GM15510 (cell line): ENCODE measurements around the gene LYSMD2.

Experiments
- POLR2A ChIP-seq: IDR thresholded peaks from 3 replicates; pipeline ENCODE4 v1.6.1; 2011; ENCODE audit warnings: borderline replicate concordance; ENCODE audit not compliant: insufficient read length; ENCODE audit errors: extremely low read depth

The LYSMD2 gene

DNA sequence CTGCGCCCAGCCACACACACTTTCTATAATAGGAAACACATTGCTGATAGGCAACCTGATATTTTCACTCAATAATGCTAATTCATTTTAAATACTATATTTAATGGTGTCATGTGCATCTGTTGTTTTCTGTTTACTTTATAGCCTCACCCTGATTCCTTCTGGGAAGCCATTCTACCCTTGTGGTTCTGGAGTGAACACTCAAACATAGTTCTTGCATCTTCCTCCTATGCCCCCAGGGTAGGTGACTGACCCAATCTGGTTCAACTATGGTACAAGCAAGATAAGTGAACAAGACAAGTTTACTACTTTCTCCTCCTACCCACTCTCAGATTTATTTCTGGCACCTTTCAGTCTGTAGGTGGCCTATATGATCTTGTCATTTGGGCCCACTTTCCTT, 60.4 kb downstream of the LYSMD2 start:
- no peak for TF ChIP-seq POLR2A

DNA sequence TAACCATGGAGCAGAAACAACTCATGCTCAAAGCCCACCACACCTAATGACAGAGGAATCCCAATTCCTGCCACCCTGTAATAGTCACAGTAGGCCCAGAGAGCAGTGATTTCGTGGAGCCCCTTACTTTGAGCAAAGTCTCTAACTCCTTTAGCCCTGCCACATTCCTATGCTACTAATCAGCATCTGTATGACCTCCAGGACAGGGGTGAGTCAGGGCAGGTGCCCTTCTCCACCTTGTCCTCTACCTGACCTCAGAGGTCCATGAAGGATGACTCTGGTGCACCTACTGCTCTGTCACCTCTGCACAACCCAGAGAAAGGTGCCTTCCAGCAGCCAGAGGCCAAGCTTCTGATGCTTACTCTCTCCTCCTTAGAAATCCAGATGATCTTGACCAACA, 62.2 kb downstream of the LYSMD2 start:
- TF ChIP-seq POLR2A = no peak
